CD4-positive, alpha-beta T cell treated with Interleukin-15 for 1 hour (primary cell): ENCODE data around the gene SERPINE1.

ENCODE experiments used
- DNase-seq: peaks from one replicate; pipeline ENCODE4 v3.0.0-alpha.2; 2020

Gene SERPINE1

GRCh38 chr7:101159696-101160674, 33.1 kb downstream of the SERPINE1 start:
- DNase-seq = no peak

GRCh38 chr7:101160910-101161309, 34.0 kb downstream of the SERPINE1 start:
- DNase-seq = no peak

- DNase-seq = no peak
These were observed 35.0 kb downstream of the SERPINE1 start for GRCh38 chr7:101161692-101162471.

DNA sequence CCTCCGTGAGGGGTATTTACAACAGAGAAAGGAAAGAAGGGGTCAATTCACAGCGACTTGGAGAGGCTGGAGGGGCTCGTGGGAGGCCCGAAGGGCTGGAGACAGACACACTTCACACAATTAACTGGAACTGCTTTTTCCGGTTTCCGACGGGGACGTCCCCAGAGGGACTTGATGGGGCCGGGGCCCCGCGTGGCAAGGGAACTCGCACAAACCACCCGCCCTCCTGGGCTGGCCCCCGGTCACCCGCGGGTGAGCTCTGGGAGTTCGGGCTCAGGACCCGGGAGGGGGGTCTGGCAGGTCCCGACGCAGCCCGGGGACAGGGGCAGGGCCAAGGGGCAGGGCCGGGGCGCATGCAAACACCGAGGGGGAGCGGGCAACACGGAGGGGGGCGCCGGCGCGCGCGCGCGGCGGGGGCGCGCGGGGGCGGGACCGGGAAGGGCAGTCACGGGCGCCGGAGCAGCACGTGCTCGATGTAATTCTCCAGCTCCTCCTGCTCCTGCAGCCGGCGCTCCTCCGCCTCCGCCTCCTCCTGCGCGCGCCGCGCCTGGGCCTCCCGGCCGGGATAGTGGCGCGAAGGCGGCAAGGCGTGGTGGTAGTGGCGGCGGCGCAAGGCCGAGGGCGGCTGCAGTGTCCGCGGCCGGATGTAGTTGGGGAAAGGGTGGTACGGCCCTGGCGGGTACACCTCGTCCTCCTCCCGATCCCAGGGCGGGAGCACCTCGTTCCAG, 35.8 kb downstream of the SERPINE1 start:
- DNase-seq = no peak

- peak; percentile 29 for DNase-seq
These were observed 36.6 kb downstream of the SERPINE1 start for GRCh38 chr7:101163279-101164070.

GRCh38 chr7:101164071-101164840, 37.4 kb downstream of the SERPINE1 start:
- DNase-seq = no peak

DNA sequence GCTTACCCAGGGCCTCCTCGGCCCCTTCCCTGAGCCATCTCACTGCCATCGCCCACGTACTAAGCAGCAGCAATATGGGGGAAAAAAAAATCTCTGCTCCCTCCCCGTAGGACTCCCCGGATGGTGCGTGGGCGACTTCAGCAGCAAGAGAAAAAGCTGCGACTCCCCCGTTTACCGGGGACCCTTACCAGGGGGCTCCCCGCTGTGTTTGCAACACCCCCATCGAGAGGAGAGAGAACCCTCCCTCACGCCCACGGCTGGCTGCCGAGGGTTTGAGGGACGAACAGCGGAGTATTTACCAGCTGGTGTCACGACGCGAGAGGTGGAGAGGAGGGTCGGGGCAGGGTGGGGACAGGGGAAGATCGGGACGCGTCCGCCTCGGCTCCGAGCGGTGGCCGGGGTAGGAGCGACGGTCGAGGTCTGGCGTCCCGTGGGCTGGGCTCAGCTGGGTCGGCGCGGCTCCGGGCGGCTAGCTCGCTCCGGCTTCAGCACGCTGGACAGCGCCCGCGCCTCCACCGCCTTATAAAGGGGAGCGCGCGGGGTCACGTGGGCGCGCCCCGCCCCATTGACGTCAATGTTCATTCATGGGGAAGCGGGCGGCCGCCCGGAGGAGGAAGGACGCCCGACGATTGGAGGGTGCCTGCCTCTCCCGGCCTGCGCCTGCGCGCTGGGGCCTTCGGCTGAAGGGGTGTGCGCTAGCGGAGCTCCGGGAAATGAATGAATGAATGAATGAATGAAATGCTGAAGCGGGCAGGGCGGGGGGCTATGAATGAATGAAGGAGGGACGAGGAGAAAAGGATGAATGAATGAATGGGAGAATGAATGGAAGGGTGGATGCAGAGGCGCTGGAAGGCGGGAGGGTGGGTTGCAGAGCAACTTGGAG, 38.4 kb downstream of the SERPINE1 start, which contains the start of gene VGF:
TSS of gene VGF (minus strand) at position 495 of the 883 bp plus-strand sequence. CDS start 726 bp downstream, outside the sequence.
- peak; percentile 95 for DNase-seq

- no peak for DNase-seq
These were observed 39.2 kb downstream of the SERPINE1 start for GRCh38 chr7:101165958-101166647.

DNA sequence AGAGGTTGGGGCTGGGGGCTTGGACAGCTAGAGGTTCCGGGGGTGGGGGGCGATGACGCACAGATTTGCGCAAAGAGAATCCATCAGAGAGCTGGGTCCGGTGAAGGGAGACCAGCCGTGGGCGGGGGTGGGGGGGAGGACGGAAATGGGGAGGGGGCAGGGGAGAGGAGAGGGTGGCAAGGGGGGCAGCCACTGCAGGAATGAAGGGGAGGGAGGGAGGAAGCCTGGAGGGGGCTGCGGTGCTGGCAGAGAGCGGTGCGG, 39.7 kb downstream of the SERPINE1 start:
- no peak for DNase-seq

DNA sequence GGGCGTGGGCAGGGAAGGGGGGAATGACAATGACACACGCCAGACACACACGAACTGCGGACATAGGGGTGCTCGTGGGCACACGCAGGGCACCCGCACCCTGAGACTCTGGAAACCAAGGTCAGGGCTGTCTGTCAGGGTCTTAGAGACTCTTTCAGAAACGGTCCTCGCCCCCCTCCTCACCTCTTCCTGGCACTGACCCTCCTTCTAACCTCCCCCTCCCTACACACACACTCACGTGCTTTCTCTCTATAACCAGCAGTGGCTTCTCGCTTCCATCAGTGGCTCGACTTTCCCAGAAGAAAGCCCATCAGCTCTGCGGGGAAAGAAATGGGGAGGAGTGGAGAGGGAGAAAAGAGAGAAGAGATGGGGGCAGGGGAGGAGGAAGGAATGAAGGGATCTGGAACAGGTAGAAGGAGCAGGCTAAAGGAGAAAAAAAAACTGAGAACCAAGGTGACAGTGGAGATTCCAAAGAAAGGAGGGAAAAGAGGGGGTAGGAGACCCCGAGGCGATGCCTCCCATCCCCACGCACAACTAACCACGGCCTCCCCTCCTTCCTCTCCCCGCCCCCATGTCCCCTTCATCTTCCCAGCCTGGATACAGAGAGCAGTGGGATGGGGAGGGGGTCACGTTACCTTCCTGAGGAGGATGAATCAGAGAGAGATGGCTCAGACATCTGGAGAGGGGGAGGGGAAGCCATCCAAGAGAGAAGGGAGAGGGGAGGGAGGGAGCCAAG, 40.2 kb downstream of the SERPINE1 start:
- DNase-seq = no peak

- DNase-seq = no peak
These were observed 40.9 kb downstream of the SERPINE1 start for GRCh38 chr7:101167645-101168411.

DNA sequence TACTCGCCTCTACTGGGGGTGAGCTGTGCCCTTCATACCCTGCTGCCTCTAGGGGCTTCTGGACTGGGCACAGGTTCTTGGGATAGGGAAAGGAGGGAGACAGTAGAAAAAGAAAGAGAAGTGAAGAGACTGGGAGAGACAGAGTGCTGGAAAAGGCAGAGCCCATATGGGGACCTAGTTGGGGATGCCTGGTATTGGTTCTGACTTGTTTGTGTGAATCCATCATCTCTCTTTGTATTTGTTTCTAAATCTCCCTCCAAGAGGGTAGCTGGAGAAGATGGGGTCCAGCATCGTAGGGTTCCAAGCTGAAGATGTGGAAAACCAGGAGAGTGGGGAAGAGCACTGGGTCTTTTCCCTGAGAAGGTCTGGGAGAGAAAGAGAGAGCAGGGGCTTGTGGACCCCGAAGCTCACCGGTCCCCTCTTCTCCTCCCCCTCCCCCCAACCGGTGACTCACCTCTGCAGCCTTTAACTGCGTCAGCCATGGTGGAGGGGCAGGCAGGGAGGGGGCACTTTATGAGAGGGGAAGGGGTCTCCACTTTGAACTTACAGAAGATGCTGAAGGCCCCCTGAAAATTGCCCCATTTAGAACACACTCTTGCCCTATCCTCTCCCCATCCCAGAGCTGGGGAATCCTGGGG, 41.6 kb downstream of the SERPINE1 start:
- no peak for DNase-seq

DNA sequence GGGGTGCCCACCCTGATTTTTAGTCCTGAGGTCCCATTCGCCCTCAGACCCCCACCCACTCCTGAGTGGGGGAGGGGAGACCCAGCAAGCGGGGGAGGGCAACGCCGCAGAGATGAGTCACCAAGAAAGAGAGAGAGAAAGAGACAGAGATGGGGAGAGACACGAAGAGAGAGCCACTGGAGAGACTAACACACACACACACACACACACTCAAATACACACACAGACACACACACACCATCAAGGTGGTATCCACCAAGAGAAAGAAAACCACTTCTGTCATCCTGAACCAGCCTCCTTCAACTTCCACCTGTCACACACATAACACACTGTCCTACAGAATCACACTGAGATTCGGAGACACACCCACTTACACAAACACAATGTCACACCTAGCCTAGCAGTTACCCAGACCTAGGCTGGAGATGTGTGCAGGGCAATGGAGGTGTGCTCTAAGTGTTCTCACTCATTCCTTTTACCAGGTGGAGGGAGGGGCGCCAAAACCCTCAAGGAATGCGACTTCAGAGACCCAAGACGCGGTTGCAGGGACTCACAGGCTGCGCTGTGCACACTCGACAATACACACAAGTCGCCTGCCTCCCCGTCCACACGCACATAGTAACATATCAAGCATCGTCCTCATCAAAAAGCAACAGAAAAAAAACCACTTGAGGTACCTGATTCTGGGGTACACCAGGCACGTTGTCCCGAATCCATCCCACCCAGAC, 42.4 kb downstream of the SERPINE1 start:
- DNase-seq = no peak

DNA sequence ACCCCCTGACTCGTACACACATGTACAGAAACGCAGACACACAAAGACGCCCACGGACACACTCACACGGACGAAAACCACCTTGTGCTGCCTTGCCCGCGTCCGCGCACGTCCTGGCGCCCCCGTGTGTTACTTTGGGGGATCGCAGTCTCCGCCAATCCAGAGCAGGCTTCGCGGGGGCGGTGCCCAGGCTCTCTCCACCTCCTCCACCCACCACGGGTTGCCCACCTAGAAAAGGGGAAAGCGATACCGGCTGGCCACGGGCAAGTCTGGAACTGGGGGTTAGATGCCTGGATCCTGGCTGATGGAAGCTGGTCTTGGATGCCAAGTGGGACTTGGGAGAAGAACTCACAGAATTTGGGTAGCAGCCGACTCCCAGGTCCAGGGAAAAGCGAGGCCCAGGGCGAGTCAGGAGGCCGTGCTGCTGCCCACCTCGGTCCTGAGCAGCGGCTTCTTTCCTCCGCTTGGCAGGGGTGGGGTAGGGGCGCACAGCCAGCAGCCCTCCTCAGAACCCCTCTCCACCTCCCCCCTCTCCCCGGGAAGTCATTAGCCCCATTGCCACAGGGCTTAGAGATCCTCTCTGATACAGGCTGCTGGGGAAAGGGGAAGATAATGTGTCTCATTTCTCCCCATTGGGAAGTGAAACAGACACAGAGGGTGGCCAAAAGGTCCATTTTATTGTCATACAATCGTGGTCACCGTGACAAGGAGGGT, 43.1 kb downstream of the SERPINE1 start:
- peak; percentile 77 for DNase-seq

DNA sequence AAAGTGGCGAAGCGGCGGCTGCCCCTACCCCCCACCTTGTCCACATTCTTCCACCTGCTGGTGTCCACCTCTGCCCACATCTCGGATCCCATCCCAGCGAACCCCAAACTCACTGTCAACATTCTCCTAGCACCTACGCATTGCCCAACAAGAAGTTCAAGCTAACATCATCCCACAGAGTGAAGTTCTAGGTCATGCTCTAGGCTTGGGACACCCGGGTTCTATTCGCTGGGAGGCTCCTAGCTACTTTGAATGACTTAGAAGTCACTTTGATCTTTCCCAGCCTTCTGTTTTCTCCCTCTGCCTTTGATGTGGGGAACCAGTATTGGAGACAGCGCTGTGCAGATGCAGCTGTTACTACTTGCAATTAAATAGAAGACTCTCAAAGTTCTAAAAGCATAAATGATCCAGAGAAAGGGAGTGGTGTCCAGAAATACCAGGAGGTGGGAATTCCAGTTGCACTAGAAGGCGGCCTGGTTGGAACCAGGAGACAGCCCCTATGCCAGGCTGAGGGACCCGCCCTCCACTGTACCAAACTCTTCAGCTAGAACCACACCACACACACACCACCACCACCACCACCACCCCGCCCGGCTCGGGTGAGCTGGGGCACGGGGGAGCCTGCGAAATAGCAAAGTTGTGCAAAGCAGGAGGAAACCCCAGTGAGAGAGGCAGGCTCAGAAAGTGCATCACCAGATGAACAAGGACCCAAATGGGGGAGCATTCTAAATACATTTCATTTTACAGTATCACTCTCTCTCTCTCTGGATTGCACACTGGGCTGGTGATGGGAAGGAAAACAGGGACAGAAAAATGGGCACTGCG, 43.9 kb downstream of the SERPINE1 start:
- no peak for DNase-seq

DNA sequence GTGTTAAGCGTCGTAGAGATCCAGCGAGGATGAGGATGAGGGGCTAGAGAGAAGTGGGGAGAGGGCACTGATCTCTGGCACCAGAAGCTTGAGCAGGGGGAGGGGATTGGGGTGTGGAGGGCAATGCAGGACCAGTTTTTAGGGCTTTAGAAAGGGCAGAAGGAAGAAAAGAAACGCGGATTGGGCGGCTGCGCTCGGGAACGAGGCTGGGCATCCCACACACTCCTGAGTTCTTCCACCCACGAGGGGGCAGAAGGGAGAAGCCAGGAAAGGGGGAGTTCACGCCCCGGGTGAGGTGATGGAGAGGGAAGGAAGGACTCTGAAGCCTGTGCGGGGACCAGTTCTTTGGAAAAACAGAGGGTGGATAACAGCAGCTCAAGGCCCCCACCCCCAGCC, 44.5 kb downstream of the SERPINE1 start:
- DNase-seq = no peak
